ENCODE results near the gene MAS1.

GRCh38 chr6:159875194-159875593 lies 15.6 kb upstream of the MAS1 start:
- TF ChIP-seq ELF4 (IDR thresholded peaks at IDR 0.05) (no peak), L3MBTL2 (conservative IDR thresholded peaks at IDR 0.05) (no peak), SP1 (IDR thresholded peaks at IDR 0.05) (no peak), NFRKB (IDR thresholded peaks at IDR 0.05) (no peak), HDGF (IDR thresholded peaks at IDR 0.05; ENCODE audit: borderline replicate concordance) (no peak), ZNF384 (IDR thresholded peaks at IDR 0.05) (no peak), LEF1 (IDR thresholded peaks at IDR 0.05; ENCODE audit: borderline replicate concordance) (no peak), FOXK2 (IDR thresholded peaks at IDR 0.05) (no peak), TARDBP (IDR thresholded peaks at IDR 0.05) (no peak), PKNOX1 (IDR thresholded peaks at IDR 0.05) (no peak), ARNT (IDR thresholded peaks at IDR 0.05) (no peak), CTBP1 (IDR thresholded peaks at IDR 0.05; ENCODE audit: borderline replicate concordance) (no peak), BHLHE40 (IDR thresholded peaks at IDR 0.05; ENCODE audit: borderline replicate concordance) (no peak), FOXA1 (IDR thresholded peaks at IDR 0.05) (no peak)
